ENCODE data around the gene ANGPTL2. TPM values are rescaled to one million over a fixed set of nuclear protein-coding genes. Genes with fewer than 3 reads are reported as not detected.

The ANGPTL2 gene
- total RNA-seq, 4 donors from 2014 or later, result 29.5 to 57.0 (median 41.3) TPM

- DNase-seq (ENCODE audit: extremely low spot score), result no peak
- Histone ChIP-seq H3K9me3 (no peaks in the 10 kb centered on the region), H3K4me3 (no peak overlapping the region), H3K27me3 (no peaks in the 10 kb centered on the region), H3K4me1 (peaks cover 32 to 55% (median 41%) of the 10 kb centered on the region in 4 donors), H3K36me3 (no peaks in the 10 kb centered on the region), H3K27ac (replicated peaks in 1 of 4) (peak overlapping the region in 1 of 4 donors; percentile 49)
- TF ChIP-seq, protein P1, sequence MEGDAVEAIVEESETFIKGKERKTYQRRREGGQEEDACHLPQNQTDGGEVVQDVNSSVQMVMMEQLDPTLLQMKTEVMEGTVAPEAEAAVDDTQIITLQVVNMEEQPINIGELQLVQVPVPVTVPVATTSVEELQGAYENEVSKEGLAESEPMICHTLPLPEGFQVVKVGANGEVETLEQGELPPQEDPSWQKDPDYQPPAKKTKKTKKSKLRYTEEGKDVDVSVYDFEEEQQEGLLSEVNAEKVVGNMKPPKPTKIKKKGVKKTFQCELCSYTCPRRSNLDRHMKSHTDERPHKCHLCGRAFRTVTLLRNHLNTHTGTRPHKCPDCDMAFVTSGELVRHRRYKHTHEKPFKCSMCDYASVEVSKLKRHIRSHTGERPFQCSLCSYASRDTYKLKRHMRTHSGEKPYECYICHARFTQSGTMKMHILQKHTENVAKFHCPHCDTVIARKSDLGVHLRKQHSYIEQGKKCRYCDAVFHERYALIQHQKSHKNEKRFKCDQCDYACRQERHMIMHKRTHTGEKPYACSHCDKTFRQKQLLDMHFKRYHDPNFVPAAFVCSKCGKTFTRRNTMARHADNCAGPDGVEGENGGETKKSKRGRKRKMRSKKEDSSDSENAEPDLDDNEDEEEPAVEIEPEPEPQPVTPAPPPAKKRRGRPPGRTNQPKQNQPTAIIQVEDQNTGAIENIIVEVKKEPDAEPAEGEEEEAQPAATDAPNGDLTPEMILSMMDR (IDR thresholded peaks at IDR 0.05), result no peak
- TF ChIP-seq EP300 (IDR thresholded peaks at IDR 0.05), result no peak
- intact Hi-C loops (cut with DNase I), result no loop called here
- WGBS, result 80% methylated on average over 8 of the region's 8 CpGs
Measured at GRCh38 chr9:127049581-127049980, 72.9 kb downstream of the ANGPTL2 start.

DNA sequence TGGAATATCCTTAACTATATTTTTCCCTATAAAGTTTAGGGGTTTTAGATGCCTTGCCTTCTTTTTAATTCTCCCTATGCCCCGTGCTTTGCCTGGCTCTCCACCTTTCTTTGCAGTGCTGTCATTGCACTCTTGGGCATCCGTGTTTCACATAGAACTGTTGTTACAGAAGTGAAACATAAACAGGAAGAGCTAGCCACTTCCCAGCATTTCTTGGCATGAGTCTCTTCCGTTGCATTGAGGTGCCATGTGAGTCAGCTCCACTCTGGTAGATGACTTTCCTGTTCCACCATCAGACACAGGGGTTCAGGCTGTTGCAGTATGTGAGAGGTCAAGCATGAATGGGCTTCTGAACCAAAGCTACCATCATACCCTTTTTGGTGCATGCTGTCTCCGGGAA lies 73.4 kb downstream of the ANGPTL2 start:
- peak overlapping the region in 1 of 4 donors; percentile 18 for H3K4me3 ChIP-seq
- TF ChIP-seq POLR2A (IDR thresholded peaks at IDR 0.05; ENCODE audit: low read depth) (no peak), POLR2AphosphoS5 (IDR thresholded peaks at IDR 0.05) (peak; percentile 62 to 83), EP300 (IDR thresholded peaks at IDR 0.05) (no peak)
- TF ChIP-seq, protein P1 (IDR thresholded peaks at IDR 0.05), result peak; percentile 18 to 29 (median 22)
- intact Hi-C loops (cut with DNase I), result no loop called here
- WGBS, result 61% methylated on average over 4 of the region's 4 CpGs
- peaks cover 27 to 50% (median 37%) of the 10 kb centered on the region in 4 donors for H3K4me1 ChIP-seq
- no peaks in the 10 kb centered on the region for H3K27me3 ChIP-seq
- no peaks in the 10 kb centered on the region for H3K36me3 ChIP-seq
- H3K27ac ChIP-seq (replicated peaks in 1 of 4), result peak overlapping the region in 3 of 4 donors; percentile 13 to 49 (median 17)
- H3K9me3 ChIP-seq, result no peaks in the 10 kb centered on the region
- DNase-seq (ENCODE audit: extremely low spot score), result no peak

GRCh38 chr9:127047971-127048370 lies 74.5 kb downstream of the ANGPTL2 start:
- 94% methylated on average over 3 of the region's 3 CpGs for WGBS
- Histone ChIP-seq H3K9me3 (no peaks in the 10 kb centered on the region), H3K27me3 (no peaks in the 10 kb centered on the region), H3K27ac (replicated peaks in 1 of 4) (peak overlapping the region in 1 of 4 donors; percentile 17), H3K4me3 (no peak overlapping the region), H3K4me1 (peaks cover 16 to 39% (median 26%) of the 10 kb centered on the region in 4 donors), H3K36me3 (no peaks in the 10 kb centered on the region)
- intact Hi-C loops (cut with DNase I), result no loop called here
- no peak for DNase-seq (ENCODE audit: extremely low spot score)
- TF ChIP-seq POLR2A (IDR thresholded peaks at IDR 0.05; ENCODE audit: low read depth), result no peak
- TF ChIP-seq EP300 (IDR thresholded peaks at IDR 0.05), result no peak
- no peak for TF ChIP-seq POLR2AphosphoS5 (IDR thresholded peaks at IDR 0.05)
- TF ChIP-seq, protein P1 (IDR thresholded peaks at IDR 0.05), result no peak

DNA sequence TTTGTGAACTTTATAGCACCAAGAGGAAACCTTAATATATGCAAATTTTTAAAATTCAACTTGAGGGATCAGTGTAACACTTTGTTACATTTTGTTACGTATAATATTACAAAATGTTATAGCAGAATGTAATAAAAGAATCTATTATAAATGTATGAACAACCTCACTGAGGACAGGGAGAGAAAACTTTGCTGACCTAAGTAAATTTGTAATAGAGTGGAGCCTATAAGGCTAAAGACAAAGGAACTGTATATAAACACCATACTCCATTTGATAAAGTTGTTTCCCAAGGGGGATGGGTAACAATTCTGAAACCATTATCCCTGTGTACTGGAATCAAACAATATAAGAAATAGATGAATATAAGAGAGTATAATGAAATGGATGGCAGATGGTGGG lies 77.3 kb downstream of the ANGPTL2 start:
- intact Hi-C loops (cut with DNase I), result no loop called here
- peaks cover 9 to 15% (median 11%) of the 10 kb centered on the region in 4 donors for H3K4me1 ChIP-seq
- TF ChIP-seq, protein P1 (IDR thresholded peaks at IDR 0.05), result no peak
- TF ChIP-seq EP300 (IDR thresholded peaks at IDR 0.05) (no peak), POLR2A (IDR thresholded peaks at IDR 0.05; ENCODE audit: low read depth) (no peak), POLR2AphosphoS5 (IDR thresholded peaks at IDR 0.05) (no peak)

DNA sequence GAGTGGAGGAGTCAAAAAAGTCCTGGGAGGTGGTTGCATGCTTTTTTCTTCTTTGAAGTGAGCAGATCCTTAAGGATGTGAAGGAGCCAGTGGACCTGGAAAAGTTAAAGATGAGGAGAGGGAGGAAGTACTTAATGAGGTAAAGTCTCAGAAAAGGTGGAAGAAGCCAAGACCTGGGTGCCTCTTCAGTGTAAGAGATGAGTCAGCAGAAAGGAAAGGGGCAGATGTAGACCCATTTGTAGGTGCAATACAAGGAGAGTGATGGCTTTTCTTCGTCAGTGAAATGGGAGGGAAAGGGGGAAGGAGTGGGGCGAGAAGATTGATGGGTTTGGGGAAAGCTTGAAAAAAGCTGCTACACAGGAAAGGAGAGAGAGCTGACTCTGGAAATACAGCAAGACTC lies 82.9 kb downstream of the ANGPTL2 start:
- H3K27me3 ChIP-seq, result no peaks in the 10 kb centered on the region
- TF ChIP-seq POLR2AphosphoS5 (IDR thresholded peaks at IDR 0.05) (no peak), POLR2A (IDR thresholded peaks at IDR 0.05; ENCODE audit: low read depth) (no peak), EP300 (IDR thresholded peaks at IDR 0.05) (no peak)
- TF ChIP-seq, protein P1 (IDR thresholded peaks at IDR 0.05), result no peak
- 93% methylated on average over 2 of the region's 2 CpGs for WGBS
- H3K4me1 ChIP-seq, result peaks cover 14 to 24% (median 19%) of the 10 kb centered on the region in 4 donors
- no peaks in the 10 kb centered on the region for H3K36me3 ChIP-seq
- H3K9me3 ChIP-seq, result no peaks in the 10 kb centered on the region
- intact Hi-C loops (cut with DNase I), result no loop called here
- no peak overlapping the region for H3K27ac ChIP-seq (replicated peaks in 1 of 4)
- no peak overlapping the region for H3K4me3 ChIP-seq
- no peak for DNase-seq (ENCODE audit: extremely low spot score)

More for the DNA sequence above, 77.3 kb downstream of the ANGPTL2 start:
- H3K4me3 ChIP-seq, result no peak overlapping the region
- no peak for DNase-seq (ENCODE audit: extremely low spot score)
- no peaks in the 10 kb centered on the region for H3K27me3 ChIP-seq
- no peak overlapping the region for H3K27ac ChIP-seq (replicated peaks in 1 of 4)
- H3K9me3 ChIP-seq, result no peaks in the 10 kb centered on the region
- H3K36me3 ChIP-seq, result no peaks in the 10 kb centered on the region
- WGBS, result 92% methylated on average over 1 of the region's 1 CpG

Data from esophagus muscularis mucosa (tissue), 4 donors.